HG02763 (cell line): ENCODE results near the gene WNT3A.

Experiments used
- ATAC-seq: cut with Tn5 transposase; IDR thresholded peaks from one replicate; pipeline ENCODE4 v1.9.1; 2021; ENCODE audit warnings: mild to moderate bottlenecking, moderate library complexity; ENCODE audit not compliant: unreplicated experiment

WNT3A gene

DNA sequence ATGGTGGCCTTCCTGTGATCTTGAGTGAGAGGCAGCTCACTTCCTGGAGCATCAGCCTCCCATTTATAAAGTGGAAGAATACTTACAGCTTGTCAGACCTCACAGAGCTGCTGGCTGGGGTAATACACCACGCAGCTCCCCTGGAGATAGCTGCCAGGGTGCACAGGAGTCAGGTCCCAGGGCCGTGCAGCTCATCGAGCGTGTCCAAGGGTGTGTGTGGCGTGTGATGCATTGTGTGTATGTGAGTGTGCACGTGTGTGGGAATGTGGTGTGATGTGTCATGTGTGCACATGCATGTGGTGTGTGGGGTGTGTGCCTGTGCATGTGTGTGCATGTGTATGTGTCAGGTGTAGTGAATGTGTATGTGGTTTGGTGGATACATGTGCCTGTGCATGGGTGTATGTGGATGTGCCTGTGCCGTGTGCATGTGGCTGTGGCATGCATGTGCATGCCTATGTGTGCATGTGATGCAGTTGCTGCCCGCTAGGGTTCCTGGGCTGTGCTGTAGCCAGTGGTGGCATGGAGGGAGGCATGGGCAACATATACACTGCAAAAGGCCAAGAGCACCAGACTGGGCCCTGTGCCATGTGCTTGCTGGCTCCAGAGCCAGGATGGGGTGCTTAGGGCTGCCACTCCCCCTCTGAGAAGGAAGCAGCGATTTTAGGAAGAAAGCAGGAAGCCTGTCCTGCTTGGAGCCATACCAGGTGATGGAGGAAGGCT lies 24.6 kb downstream of the WNT3A start:
- ATAC-seq: no peak

DNA sequence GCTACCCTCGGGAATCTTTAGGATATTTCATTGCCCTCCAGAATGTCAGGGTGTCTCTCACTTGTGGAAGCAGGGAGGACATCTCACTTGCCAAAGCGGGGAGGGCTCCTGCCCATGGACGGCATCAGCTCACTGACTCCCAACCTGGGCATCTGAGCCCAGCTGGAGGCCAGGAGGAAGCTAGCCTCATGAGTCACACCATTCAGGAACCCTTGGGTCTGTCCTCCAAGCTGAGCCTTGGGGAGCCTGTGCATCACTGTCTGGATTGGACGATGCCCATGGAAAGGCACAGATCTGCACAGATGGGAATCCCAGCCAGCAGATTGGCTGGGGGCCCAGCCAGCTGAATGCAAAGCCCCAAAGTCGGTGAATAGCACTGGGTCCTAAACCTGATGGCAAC lies 25.2 kb downstream of the WNT3A start:
- ATAC-seq: no peak

DNA sequence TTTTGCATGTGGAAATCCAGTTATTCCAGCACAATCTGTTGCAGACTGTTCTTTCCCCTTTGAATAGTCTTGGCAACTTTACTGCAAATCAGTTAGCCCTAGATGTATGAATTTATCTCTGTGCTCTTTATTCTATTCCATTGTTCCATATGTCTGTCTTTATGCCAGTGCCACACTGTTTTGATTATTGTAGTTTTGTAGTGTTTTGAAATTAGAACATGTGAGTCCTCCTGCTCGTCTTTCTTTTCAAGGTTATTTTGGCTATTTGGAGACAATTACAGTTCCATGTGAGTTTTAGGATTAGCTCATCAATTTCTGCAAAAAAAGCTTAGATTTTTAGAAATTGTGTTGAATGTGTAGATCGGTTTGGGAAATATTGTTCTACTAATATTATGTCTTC lies 26.6 kb downstream of the WNT3A start:
- ATAC-seq: no peak

DNA sequence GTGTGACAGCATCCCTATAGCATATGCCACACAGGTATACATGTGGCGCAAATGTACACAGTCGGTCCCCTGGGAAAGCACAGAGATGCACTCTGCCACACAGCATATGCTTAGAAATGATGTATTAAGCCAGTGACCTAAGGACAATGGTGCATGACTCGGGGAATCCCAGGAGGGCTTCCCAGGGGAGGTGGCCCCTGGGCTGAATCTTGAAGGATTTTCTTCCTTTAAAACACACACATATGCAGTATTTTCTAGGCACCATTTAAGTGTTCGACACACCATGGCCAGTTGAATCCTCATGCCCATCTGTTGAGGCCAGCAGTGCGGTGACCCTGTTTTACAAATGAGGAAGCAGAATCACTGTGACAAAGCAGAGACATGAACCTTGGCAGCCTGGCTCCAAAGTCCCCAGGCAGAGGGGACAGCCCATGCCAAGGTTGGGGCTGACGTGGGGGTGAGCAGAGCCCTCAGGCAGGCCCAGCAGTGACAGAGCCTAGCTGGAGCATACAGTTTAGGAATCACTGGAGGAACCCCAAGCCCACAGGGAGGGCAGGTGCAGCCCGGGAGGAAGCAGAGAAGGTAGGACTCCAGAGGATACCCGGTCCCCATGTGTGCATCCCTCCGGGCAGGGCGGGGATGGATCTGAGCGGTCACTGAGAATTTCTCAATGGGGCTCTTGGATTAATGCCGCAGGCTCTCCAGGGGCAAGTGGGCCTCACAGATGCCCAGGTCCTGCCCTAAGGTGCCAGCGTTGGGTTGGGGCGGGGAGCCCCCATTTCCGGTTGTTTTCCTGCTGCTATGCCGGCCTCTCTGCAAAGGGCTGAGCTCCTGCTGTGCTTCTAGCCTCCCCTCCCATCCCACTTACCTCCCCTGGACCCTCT lies 28.4 kb downstream of the WNT3A start:
- ATAC-seq: no peak

DNA sequence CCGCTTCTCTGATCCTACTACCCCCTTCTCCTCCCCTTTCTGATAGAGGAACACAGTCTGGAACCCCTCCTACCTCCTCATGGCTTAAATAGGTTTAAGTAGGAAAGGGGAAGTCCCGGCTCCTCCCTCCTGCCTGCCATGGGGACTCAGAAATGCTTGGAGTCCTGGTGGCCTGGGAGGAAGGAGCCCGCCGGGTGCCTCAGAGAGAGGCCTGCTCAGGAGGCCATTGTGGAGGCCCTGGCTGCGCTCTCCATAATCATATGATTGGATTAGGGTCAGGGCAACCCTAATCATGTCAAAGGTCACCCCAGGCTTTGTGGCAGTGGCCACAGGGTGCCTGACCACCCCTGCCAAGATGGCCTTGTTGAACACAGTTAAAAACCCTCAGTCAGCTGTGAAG lies 29.0 kb downstream of the WNT3A start:
- ATAC-seq: no peak

DNA sequence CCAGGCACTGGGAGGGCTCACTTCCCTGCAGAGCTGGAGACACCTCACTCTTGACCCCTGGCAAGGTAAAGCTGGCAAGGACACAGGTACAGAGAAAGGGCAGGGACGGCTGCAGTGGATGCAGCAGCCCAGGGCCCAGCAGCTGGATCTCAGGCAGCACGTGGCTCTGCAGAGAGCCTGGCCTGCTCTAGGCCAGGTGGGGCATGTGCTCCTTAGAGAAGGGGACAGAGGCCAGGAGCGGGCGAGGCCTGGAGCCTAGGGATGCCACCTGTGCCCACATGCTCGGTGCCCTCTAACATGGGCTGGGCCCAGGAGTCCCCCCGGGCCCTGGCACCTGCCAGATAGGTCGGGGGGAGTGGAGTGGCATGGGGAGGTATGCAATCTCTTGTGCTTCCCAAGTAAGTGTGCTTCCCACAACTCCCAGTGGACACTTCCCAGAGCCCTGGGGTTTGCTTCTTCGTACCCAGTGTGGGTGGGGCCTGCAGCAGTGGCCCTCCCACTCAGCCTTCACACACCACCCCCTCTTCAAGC lies 30.0 kb downstream of the WNT3A start:
- ATAC-seq: no peak

DNA sequence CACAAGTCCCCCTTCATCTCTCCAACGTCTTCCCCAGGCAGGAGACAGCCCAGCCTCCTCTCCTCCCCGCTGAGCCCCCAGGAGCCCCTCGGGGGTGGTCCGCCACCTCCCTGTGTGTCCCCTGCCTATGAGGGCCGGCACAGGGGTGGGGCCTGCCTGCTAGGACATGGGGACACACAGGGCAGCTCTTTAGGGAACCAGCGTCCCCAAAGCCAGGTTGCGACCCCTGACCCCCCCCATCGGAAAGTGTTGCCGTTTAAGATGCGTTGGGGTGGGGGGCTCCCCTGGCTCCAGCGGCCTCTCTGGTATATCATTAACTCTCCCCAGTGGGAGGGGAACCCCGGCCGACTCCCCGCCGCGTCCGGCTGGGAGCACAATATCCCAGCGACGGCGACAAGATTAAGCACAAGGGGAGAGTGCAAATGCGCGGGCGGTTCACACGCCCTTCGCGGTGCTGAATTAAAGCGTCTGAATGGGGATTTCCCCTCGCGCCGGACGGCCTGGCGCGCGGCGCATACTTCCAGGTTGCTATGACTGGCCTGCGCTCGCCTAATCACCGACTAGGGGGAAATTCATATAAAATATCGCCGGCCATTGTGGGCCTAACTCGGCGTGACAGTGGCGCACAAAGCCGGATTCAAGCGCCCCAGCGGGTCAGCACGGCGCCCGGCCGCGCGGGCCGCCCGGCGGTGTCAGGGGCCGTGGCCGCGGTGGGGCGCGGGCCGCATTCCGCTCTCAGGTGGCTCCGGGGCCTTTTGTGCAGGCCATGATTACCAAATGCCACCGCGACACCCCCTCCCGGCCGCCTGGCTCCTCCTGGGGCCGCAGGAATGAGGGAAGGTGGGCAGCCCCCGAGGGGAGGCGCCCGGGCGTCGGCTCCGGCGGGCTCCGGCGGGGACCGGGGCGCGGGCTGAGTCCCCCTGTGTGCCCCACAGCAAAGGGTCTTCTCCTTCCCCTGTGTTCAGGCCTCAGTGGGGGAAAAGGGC lies 30.9 kb downstream of the WNT3A start:
- peak; percentile 70 for ATAC-seq

DNA sequence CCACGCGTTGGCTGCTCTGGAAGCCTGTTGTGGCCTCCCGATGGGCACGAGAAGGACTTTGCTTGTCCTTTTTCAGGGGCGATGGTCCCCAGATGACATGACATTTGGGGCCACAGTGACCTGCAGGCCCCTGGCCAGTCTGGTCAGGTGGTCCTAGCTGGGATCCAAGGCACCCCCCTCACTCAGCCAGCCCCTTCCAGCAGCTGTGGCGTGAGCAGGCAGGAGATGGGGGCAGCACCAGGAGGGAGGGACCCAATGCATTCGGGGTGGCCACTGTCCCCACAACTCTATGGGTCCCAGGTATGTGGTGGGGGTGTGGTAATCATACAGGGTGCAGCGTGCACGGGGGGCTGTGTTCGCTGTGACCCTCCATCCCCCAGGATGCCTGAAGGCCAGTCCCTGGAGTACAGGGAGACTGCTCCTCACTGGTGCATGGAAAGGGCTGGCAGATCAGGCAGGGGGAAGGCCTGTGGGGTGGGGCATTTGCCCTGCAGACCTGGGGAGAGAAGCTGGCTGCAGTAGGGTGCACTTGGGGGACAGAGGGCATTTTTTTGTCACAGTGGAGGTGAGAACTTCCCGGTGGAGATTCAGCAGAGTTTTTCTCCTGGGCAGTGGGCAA lies 31.7 kb downstream of the WNT3A start:
- ATAC-seq: no peak

DNA sequence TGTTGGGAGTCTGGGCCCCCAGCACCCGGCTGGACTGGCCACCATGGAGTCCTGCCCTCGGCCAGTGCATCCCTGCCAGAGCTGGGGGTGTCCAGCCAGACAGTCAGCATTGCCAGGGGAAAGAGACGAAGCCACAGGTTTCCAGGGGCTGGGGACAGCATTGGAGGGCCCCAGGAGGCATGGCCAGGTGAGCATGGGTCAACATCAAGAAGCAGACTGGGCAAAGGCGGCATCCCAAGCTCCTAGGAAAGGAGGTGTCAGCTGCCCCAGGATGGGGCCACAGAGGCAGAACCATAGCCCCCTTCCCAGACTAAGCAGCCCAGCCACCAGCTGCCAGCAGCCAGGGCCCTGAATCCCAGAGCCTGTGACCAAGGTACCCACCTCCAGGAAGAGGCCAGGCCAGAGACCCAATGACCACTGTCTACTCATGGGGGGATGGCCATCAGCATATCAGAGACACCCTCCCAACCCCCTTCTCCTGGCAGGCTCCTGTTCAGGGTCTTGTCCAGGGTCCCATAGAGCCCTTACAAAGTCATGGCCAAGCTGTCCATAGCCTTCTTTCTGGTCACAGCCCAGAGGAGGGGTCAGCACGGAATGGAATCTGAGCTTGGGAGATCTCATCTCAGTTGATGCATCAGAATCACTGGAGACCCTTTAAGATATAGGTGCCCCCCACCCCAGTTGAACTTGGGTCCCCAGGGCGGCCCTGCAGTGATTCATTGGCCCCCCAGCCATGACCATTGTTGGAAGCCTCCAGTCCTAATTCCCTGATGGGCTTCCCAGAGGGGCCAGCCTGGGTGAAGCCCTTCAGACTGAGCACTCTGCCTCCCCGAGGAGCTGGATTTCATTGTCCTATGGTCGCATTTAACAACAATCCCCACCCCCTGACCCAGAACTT lies 32.5 kb downstream of the WNT3A start:
- no peak for ATAC-seq

DNA sequence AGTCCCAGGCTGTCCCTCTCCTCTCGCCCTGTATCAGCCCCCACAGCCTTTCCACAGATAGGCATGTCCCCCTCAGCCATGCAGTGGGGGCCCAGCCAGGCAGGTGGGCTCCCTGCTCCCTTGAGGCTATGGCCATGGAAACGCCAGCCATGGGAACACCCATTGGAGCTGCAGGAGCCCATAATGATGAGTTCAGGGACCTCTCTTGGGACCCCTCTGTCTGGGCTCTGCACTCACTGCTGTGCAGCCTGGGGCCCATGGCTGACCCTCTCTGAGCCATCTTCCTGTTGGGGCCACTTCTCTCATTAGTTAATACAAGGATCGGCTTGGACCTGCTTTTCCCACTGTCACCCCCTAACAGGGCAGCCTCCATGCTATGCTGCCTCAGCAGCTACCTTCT lies 33.2 kb downstream of the WNT3A start:
- no peak for ATAC-seq

DNA sequence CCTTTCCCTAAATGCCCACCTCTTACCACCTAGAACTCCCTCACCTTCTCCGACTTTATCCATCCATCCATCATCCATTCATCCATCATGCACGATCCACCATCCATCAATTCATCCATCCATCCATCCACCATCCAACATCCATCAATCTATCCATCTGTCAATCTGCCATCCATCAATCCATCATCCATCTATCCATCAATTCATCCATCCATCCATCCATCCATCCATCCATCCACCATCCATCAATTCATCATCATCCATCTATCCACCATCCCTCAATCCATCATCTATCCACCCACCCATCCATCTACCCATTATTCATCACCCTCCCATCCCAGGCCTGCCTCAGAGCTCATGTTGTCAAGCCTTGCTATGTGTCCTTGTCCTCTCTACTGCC lies 34.5 kb downstream of the WNT3A start:
- ATAC-seq: no peak

DNA sequence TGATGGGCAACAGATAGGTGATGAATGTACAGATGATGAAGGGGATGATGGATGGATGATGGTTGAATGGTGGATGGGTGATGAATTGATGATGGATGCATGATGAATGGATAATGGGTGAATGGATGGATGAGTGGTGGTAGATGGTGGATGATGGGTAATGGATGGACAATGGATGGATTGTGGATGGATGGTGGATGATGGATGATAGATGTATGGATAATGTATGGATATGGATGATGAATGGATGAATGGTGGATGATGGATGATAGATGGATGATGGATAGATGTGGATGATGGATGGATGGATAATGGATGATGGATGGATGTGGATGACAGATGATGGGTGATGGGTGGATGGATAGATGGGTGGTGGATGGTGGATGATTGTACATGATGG lies 35.7 kb downstream of the WNT3A start:
- ATAC-seq: no peak

DNA sequence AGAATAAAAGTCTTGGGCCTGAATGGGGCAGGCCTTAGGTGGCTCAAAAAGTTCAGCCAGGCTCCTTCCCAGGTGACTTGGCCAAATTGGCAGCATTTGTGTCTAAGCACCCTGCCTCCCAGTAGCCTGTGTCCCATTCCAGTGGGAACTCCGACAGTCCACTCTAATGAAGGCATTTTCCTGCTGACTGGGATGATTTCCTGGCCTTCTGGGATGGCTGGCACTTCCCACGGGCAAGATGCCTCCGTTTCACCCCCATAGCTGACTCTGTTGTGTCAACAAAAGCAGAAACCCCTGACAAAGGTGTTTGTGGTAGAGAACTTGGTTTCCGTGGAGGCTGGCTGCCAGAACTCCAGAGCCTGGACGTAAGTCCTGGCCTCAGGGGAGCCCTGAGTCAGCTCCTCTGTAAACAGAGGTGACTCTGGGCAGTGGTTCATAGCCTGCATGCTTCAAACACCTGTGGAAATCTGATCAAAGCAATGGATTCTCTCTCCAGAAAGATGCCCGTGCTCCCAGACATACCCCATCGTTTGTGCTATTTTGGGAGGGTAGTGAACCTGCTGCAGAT lies 36.6 kb downstream of the WNT3A start:
- no peak for ATAC-seq

DNA sequence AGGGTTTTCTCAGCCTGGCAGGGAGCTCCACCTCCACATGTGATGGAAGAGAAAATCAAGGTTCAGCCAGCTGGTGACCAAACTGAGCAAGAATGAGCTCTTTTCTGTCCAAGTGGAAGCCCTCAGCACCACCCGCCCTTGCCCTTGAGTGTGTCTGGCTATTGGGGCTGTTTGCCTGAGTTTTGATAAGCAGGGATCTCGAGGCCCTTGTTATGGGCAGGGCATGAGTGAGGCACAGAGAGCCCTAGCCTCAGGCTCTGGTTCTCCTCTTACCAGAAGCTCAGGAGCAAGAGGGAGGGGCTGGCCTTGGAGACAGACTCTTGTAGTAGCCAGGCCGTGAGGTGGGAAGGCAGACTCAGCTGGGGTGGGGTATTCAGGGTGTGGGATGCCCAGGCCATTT lies 38.2 kb downstream of the WNT3A start:
- no peak for ATAC-seq

DNA sequence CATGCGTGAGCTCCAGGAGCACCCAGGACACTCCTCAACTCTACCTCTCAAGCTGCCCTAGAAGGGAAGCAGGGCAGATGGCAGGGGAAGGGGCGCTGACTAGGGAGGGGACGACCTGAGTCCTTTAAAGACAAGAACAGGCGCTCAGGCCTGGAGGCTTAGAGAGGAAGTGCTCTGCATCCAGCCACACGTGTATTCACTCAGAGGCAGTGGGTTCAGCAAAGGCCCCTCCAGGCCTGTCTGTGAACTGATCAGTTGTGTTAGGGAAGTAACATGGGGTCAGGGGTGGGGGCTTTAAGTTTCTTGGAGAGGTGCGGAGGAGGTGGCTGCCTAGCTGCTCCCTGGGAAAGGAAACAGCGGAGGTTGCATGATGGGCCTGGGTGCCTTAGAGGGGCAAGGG lies 38.6 kb downstream of the WNT3A start:
- no peak for ATAC-seq

DNA sequence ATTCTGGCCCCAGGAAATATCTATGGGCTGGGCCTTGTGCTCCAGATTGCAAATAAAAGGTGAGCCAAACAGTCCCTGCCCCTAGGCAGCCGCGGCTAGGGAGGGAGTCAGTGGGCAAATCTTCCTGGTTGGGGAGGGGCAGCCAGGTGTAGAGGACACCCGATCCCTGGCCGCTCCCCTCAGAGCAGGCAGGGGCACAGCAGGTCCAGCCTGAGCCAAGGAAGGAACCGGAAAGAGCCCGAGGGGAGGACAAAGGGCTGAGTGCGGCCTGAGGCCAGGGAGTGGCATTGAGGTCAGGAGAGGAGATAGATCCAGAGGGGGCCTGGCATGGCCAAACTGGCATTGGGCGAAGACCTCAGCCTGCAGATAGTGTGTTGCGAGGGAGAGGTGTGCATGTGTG lies 39.1 kb downstream of the WNT3A start:
- no peak for ATAC-seq

DNA sequence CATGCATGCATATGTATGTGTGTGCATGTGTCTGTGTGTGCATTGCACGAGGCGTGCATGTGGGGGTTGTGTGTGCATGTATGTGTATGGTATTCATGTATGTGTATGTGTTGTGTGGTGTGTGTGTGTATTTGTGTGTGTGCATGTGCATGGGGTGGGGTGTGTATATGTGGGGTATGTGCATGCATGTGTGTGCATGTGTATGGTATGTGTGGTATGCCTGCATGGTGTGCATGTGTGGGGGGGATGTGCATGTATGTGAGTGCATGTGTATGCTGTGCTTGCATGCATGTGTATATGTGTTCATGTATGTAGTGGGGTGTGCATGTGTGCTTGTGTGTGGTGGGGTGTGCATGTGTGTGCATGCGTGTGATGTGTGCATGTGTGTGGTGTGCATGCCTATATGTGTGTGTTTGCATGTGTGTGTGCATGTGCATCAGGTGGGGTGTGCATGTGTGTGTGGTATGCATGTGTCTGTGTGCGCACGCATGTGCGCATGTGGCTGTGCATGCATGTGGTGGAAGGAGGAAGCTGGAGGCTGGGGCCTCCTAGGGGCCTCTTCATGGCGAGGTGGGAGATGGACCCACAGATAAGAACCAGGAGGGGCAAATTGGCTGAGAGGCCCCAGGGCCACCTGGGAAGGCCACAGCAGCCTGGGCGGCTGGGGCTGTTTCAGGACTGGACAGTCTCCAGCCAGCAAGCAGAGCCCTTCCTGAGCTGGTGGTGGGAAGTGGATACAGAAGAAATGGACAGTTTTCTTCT lies 39.8 kb downstream of the WNT3A start:
- ATAC-seq: no peak

DNA sequence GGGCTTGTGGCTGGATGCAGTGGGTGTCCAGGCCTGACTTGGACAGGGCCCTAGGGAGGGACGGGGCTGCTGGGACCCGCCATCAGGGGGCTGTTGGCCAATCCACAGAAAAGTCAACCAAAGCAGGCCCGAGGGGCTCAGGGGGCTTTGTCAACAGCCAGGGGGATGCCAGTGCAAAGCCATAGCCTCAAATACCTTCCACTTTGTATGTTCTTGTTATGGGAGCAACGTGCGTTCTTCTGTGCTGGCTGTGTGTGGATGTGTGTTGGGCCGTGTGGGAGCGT lies 40.3 kb downstream of the WNT3A start:
- no peak for ATAC-seq

DNA sequence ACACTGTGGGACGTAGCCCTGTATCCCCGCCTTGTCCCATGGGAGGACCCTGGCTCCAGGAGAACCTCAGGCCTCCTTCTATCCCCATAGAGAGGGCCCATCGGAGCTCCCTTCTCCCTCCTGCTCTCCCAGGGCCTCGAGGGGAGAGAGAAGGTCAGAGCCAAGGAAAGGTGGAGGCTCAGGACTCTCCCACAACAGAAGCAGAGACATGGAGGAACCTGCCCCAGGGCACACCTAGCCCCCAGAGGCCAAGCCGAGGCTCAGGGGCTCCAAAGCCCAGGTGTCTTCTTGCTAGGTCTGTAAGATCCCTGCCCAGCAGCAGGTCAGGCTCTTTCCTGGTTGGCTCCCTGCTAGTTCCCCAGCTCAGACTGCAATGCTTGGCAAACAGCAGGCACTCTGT lies 41.3 kb downstream of the WNT3A start:
- ATAC-seq: no peak
